NCI-H526 treated with DMSO at 0.1 percent for 48 hours (cell line): ENCODE data around the gene SIT1.

Experiments used
- DNase-seq: peaks from one replicate; lab custom pipeline; 2025; lab: John Stamatoyannopoulos, UW

SIT1 gene

GRCh38 chr9:35650341-35651158 is at the start of gene SIT1:
SIT1 (minus strand) TSS chr9:35650931; CDS start chr9:35650853, 78 bp downstream.
- no peak for DNase-seq

- DNase-seq, result no peak
Observed at GRCh38 chr9:35700031-35700430, 49.3 kb upstream of the SIT1 start.

GRCh38 chr9:35698231-35698630 is 47.5 kb upstream of the SIT1 start:
- no peak for DNase-seq

- DNase-seq, result no peak
Observed at GRCh38 chr9:35697486-35697885, 46.8 kb upstream of the SIT1 start.

GRCh38 chr9:35696520-35697215 is 45.9 kb upstream of the SIT1 start:
- DNase-seq, result no peak

GRCh38 chr9:35695943-35696401 is 45.2 kb upstream of the SIT1 start:
- DNase-seq, result no peak

- DNase-seq, result no peak
Observed at GRCh38 chr9:35691757-35692301, 41.1 kb upstream of the SIT1 start.

GRCh38 chr9:35691334-35691650 is 40.6 kb upstream of the SIT1 start:
- DNase-seq, result no peak

- DNase-seq, result no peak
Observed at GRCh38 chr9:35690614-35691333, 40.0 kb upstream of the SIT1 start.

- no peak for DNase-seq
Observed at GRCh38 chr9:35690294-35690613, 39.5 kb upstream of the SIT1 start.

- no peak for DNase-seq
Observed at GRCh38 chr9:35689542-35690293, 39.0 kb upstream of the SIT1 start, which contains the start of gene TPM2. TPM2 (minus strand) TSS chr9:35689925; CDS start chr9:35689817, 108 bp downstream.

- no peak for DNase-seq
Observed at GRCh38 chr9:35688558-35689541, 38.1 kb upstream of the SIT1 start.

GRCh38 chr9:35687972-35688557 is 37.3 kb upstream of the SIT1 start:
- DNase-seq, result no peak

- no peak for DNase-seq
Observed at GRCh38 chr9:35687306-35687705, 36.6 kb upstream of the SIT1 start.

- DNase-seq, result no peak
Observed at GRCh38 chr9:35686222-35687203, 35.8 kb upstream of the SIT1 start.

GRCh38 chr9:35685506-35685905 is 34.8 kb upstream of the SIT1 start:
- DNase-seq, result no peak

- no peak for DNase-seq
Observed at GRCh38 chr9:35684921-35685320, 34.2 kb upstream of the SIT1 start.

- no peak for DNase-seq
Observed at GRCh38 chr9:35683323-35683722, 32.6 kb upstream of the SIT1 start.
